GM12865 (cell line): Measurements from ENCODE around the gene MLH1.
"Not testable (repeated sequence)": the region's sequence is repeated elsewhere in the genome, so short reads cannot be mapped to it uniquely, and the experiment has no call there.

Experiments used
- DNase-seq: peaks from one replicate; pipeline ENCODE4 v3.0.0; 2010; ENCODE audit warnings: low read depth
- H3K4me3 ChIP-seq: 2 replicates; pipeline ENCODE4 v1.5.1; 2011; ENCODE audit warnings: mild to moderate bottlenecking, low read depth, low read length, control low read depth
- TF ChIP-seq, protein P1 (sequence below): IDR thresholded peaks from 2 replicates; pipeline ENCODE4 v1.5.1; 2011; ENCODE audit warnings: low read length, control low read depth, low read depth, inconsistent platforms; ENCODE audit not compliant: insufficient read depth; ENCODE audit errors: missing control alignments

Gene MLH1

GRCh38 chr3:37050282-37050681 lies 57.0 kb downstream of the MLH1 start:
- DNase-seq: no peak
- TF ChIP-seq, protein P1, sequence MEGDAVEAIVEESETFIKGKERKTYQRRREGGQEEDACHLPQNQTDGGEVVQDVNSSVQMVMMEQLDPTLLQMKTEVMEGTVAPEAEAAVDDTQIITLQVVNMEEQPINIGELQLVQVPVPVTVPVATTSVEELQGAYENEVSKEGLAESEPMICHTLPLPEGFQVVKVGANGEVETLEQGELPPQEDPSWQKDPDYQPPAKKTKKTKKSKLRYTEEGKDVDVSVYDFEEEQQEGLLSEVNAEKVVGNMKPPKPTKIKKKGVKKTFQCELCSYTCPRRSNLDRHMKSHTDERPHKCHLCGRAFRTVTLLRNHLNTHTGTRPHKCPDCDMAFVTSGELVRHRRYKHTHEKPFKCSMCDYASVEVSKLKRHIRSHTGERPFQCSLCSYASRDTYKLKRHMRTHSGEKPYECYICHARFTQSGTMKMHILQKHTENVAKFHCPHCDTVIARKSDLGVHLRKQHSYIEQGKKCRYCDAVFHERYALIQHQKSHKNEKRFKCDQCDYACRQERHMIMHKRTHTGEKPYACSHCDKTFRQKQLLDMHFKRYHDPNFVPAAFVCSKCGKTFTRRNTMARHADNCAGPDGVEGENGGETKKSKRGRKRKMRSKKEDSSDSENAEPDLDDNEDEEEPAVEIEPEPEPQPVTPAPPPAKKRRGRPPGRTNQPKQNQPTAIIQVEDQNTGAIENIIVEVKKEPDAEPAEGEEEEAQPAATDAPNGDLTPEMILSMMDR: no peak
- H3K4me3 ChIP-seq: no peak overlapping the region

DNA sequence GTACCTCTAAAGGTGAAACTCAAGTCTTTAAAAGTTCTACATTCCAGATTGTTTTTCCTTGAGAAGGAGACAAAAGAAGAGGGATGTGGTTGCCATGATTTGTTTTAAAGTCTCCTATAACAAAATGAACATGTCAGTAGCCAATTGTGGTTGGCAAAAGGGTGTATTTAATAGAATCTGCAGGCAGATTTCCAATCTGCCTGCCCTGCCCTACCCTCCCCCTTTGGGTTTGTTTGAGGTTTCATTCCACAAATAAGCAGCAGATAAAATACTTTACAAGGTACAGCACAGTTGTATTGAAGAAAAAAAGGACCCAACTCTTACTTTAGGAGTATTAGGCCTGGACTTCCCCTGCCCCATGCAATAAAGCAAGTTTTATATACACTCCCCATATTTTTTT lies 59.5 kb downstream of the MLH1 start:
- H3K4me3 ChIP-seq: no peak overlapping the region
- DNase-seq: no peak
- TF ChIP-seq, protein P1: no peak

DNA sequence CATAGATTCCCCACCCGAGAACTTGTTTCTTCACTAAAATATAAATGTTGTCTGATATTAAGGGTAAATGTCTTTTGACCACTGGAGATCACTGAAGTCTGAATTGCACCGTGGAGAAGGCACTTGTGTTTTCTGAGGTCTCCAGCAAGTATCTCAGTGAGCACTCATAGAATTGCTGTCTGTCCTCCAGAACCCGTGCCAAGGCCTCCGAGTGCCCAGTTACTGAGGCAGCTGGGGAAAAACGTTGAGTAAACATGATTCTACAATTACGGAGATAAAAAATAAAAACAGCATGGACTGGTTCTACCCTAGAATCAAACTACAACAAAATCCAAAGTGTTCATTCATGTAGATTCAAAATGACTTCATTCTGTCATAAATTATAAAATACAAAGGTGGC lies 60.0 kb downstream of the MLH1 start:
- DNase-seq: no peak
- TF ChIP-seq, protein P1: no peak
- H3K4me3 ChIP-seq: no peak overlapping the region

DNA sequence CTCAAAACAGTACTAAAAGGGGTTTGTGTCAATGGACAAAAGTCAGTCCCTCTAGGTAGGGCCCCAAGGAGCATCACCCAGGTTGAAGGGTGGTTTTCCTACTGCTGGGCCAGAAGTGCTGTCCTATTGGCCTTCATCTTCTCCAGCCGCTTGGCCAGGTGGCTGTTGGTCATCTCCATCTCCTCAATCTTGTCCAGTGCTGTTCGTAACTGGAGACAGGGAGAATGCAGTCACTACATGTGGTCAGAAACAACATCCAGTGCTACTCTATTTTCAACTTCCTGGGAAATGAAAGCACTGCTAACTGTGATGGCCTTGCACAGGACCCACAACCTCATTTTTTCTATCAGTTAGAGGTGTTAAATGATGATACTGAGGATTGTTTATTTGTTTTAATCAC lies 60.4 kb downstream of the MLH1 start:
- TF ChIP-seq, protein P1: no peak
- DNase-seq: no peak
- H3K4me3 ChIP-seq: no peak overlapping the region

DNA sequence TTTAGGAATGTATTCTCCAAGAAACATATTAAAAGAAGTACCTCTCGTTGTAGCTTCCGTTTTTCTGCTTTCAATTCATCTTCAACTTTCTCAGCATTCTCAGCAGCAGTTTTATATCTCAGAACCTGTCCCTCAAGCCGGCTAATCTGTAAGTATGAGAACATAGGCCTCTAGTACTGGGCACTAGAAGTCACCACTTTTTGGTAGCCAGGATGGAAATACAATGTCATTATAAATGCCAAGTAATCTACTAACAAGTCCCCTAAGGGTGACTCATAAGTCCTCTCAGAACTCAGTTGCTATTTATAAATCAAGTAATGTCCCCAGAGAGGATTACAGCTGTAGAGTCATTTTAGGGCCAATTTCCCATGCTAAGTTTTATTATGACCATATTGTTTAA lies 61.1 kb downstream of the MLH1 start:
- TF ChIP-seq, protein P1: no peak
- DNase-seq: peak; percentile 54
- H3K4me3 ChIP-seq: no peak overlapping the region; the same call in 1 of the 2 replicates

DNA sequence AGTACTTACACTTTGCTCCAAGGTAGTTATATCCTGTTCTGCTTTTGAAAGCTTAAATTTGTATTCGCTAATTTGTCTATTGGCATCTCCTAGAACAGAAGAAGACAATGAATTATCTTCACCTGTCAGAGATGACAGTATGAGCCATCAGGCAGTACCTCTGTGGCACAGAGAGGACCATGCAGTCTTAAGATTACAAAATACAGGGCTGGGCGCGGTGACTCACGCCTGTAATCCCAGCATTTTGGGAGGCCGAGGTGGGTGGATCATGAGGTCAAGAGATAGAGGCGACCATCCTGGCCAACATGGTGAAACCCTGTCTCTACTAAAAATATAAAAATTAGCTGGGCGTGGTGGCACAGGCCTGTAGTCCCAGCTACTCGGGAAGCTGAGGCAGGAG lies 61.8 kb downstream of the MLH1 start:
- H3K4me3 ChIP-seq, DNase-seq: not testable (repeated sequence)

DNA sequence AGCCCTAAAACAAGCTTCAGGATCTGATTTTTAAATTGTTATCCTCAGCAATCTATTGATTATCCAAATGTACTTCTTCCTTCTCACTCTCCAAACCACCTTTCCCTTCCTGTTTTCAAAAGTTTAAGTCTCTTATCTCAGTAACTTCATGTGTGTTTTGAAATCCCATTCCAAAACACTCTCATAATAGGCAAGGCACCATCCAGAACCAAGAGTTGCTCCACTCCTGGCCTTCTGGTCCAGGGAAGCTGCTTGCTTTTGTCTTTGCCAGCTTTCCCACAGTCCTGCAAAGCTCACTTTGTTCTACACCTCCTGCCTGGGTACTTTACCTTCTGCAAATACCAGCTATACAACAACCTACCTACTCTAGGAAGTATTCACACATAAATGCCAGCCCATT lies 63.5 kb downstream of the MLH1 start:
- no peak for DNase-seq
- H3K4me3 ChIP-seq: no peak overlapping the region
- TF ChIP-seq, protein P1: no peak
